ENCODE data around the gene TBCCD1.

TBCCD1 gene

DNA sequence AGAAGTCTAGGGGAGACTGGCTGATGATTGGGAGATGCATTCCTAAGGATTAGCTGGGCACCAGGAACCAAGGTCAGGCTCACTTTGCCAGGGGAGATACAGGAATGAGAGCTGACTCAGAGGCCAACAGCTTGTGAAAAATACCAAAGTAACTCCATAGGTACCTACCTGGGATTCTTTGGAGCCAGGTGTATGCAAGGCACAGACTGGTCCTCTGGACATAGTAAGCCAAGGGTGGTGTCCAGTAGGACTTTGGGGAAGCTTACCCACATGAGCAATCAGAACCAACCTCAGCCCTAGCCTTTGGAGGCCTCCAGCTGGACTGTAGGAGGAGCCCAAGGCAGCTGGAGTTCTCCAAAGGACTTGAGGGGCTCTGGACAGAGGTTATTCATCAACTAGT lies 70.5 kb downstream of the TBCCD1 start:
- Histone ChIP-seq H3K27ac (ENCODE audit: poor library complexity, severe bottlenecking) (no peak overlapping the region), H3K9me3 (ENCODE audit: severe bottlenecking) (no peaks in the 10 kb centered on the region), H3K36me3 (ENCODE audit: low read depth) (no peaks in the 10 kb centered on the region), H3K4me1 (ENCODE audit: insufficient read depth, poor library complexity, severe bottlenecking) (no peaks in the 10 kb centered on the region), H3K27me3 (ENCODE audit: insufficient read depth, poor library complexity, severe bottlenecking) (no peaks in the 10 kb centered on the region), H3K4me3 (ENCODE audit: severe bottlenecking) (no peak overlapping the region)
- DNase-seq (ENCODE audit: low spot score) = no peak
- peak; percentile 29; the same call in 1 of the 3 replicates for ATAC-seq (ENCODE audit: low read depth)
- TF ChIP-seq, protein P1, sequence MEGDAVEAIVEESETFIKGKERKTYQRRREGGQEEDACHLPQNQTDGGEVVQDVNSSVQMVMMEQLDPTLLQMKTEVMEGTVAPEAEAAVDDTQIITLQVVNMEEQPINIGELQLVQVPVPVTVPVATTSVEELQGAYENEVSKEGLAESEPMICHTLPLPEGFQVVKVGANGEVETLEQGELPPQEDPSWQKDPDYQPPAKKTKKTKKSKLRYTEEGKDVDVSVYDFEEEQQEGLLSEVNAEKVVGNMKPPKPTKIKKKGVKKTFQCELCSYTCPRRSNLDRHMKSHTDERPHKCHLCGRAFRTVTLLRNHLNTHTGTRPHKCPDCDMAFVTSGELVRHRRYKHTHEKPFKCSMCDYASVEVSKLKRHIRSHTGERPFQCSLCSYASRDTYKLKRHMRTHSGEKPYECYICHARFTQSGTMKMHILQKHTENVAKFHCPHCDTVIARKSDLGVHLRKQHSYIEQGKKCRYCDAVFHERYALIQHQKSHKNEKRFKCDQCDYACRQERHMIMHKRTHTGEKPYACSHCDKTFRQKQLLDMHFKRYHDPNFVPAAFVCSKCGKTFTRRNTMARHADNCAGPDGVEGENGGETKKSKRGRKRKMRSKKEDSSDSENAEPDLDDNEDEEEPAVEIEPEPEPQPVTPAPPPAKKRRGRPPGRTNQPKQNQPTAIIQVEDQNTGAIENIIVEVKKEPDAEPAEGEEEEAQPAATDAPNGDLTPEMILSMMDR (IDR thresholded peaks at IDR 0.05; ENCODE audit: poor library complexity, severe bottlenecking) = no peak

Measured in RWPE2 (cell line).